Embryonic facial prominence (tissue), 1 donor: ENCODE data around the gene MND1.
"Not testable (repeated sequence)": the region's sequence is repeated elsewhere in the genome, so short reads cannot be mapped to it uniquely, and the experiment has no call there.

Source experiments
- DNase-seq: peaks from one replicate; pipeline ENCODE4 v3.0.0-alpha.2; 2016; ENCODE audit errors: extremely low spot score

MND1 gene

GRCh38 chr4:153440475-153440874, 96.0 kb downstream of the MND1 start:
- DNase-seq, result no peak

GRCh38 chr4:153447175-153447905, 102.9 kb downstream of the MND1 start:
- no peak for DNase-seq

GRCh38 chr4:153448003-153448731, 103.7 kb downstream of the MND1 start:
- peak; percentile 68 for DNase-seq

- no peak for DNase-seq
Measured at GRCh38 chr4:153449338-153449737, 104.8 kb downstream of the MND1 start.

- no peak for DNase-seq
Measured at GRCh38 chr4:153450544-153450917, 106.0 kb downstream of the MND1 start.

GRCh38 chr4:153451145-153451544, 106.7 kb downstream of the MND1 start:
- DNase-seq, result not testable (repeated sequence)

- DNase-seq, result no peak
Measured at GRCh38 chr4:153451911-153452657, 107.6 kb downstream of the MND1 start.

- no peak for DNase-seq
Measured at GRCh38 chr4:153452658-153453378, 108.3 kb downstream of the MND1 start.

GRCh38 chr4:153453402-153453801, 108.9 kb downstream of the MND1 start:
- no peak for DNase-seq

- no peak for DNase-seq
Measured at GRCh38 chr4:153458969-153459368, 114.5 kb downstream of the MND1 start.

- DNase-seq, result not testable (repeated sequence)
Measured at GRCh38 chr4:153461549-153461948, 117.1 kb downstream of the MND1 start.

GRCh38 chr4:153464068-153464467, 119.6 kb downstream of the MND1 start:
- no peak for DNase-seq
